Heart left ventricle (tissue), 13 donors: ENCODE data around the gene VGLL4.

ENCODE experiments used
- POLR2A ChIP-seq, 2 donors: fragments of 450-650 bp; IDR thresholded peaks; one replicate each; pipeline ENCODE4 v1.6.1; 2017; ENCODE audit warnings: antibody characterized with exemption in 2 of 2, mild to moderate bottlenecking in 2 of 2, moderate library complexity in 2 of 2
- TF ChIP-seq, protein P1 (sequence below), 12 donors: fragments of 200-600 bp; sonication (generic) in 4 of 12; IDR thresholded peaks; one replicate each; pipeline versions ENCODE4 v1.5.0 to v1.8.0; 2018 to 2022; ENCODE audit warnings: antibody characterized with exemption in 12 of 12, mild to moderate bottlenecking in 5 of 12
- donor health status: ischemic (EF 13 %, LVEDD 7.1; RV severe dilation, severe dysfunction).
- donor health status: DM: no; HTN: yes; CAD: no.
- donor health status: DM: no; HTN: no; CAD: no.
- donor health status: ischemic (EF 25% LVEDD 6.9; RV normal size, moderate dysfunction).
- donor health status: ischemic (EF 25% LVEDD 5.7; RV mildly dilated, moderate dysfunction).
- donor health status: ischemic (EF 35%, LVEDD 5.7; RV mildly dilated, moderate dysfunction).
- donor health status: nonischemic (EF 11% LVEDD 7.7; RV severe dilation, severe dysfunction).
- donor health status: DM: yes; HTN: yes; CAD: no.
- donor health status: PGD.
- donor health status: ischemic (EF 29% LVEDD 5.4; RV normal size, mild dysfunction).
- donor health status: nonischemic (EF 23%, LVEDD 6.1; RV moderate dilation, normal function).

DNA sequence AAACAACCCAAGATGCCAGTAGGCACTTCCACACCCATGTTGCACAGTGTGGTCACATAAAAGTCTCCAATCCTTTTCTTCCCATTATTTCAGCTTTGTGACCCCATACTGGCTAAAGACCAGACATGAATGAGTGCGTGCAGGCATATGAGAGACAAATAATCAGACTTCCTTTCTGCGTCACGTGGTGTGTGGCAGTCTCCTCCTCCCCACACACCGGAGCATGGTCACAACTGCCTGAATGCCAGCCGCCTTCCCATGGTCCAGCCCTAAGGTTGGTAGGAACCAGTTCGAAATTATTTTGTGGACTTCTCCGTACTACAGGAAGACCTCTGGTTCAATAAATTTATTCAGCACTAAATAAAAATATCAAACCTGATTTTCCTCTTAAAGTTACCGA is 65.5 kb downstream of the VGLL4 start:
- TF ChIP-seq, protein P1, sequence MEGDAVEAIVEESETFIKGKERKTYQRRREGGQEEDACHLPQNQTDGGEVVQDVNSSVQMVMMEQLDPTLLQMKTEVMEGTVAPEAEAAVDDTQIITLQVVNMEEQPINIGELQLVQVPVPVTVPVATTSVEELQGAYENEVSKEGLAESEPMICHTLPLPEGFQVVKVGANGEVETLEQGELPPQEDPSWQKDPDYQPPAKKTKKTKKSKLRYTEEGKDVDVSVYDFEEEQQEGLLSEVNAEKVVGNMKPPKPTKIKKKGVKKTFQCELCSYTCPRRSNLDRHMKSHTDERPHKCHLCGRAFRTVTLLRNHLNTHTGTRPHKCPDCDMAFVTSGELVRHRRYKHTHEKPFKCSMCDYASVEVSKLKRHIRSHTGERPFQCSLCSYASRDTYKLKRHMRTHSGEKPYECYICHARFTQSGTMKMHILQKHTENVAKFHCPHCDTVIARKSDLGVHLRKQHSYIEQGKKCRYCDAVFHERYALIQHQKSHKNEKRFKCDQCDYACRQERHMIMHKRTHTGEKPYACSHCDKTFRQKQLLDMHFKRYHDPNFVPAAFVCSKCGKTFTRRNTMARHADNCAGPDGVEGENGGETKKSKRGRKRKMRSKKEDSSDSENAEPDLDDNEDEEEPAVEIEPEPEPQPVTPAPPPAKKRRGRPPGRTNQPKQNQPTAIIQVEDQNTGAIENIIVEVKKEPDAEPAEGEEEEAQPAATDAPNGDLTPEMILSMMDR (IDR thresholded peaks at IDR 0.05): no peak
- no peak for TF ChIP-seq POLR2A (IDR thresholded peaks at IDR 0.05)
